ENCODE results near the gene SUCLG2.

SUCLG2 gene

GRCh38 chr3:67400476-67400875, 253.9 kb downstream of the SUCLG2 start:
- TF ChIP-seq SPI1 (IDR thresholded peaks at IDR 0.05; ENCODE audit: borderline replicate concordance, low read depth): no peak
- no peak for TF ChIP-seq CTCF (IDR thresholded peaks at IDR 0.05; ENCODE audit: insufficient read depth, low read length)
- no peak overlapping the region for H3K4me3 ChIP-seq (replicated peaks; ENCODE audit: insufficient read depth, low read length)
- H3K27me3 ChIP-seq (ENCODE audit: insufficient read depth, poor library complexity, severe bottlenecking): no peaks in the 10 kb centered on the region
- no peak overlapping the region for H3K27ac ChIP-seq (replicated peaks)
- DNase-seq (ENCODE audit: low read depth in 1 of 2, low spot score in 1 of 2): no peak

GRCh38 chr3:67389176-67389575, 265.2 kb downstream of the SUCLG2 start:
- H3K4me3 ChIP-seq (replicated peaks; ENCODE audit: insufficient read depth, low read length): no peak overlapping the region
- H3K27me3 ChIP-seq (ENCODE audit: insufficient read depth, poor library complexity, severe bottlenecking): no peaks in the 10 kb centered on the region
- peak in 1 of 2 experiments; percentile 51 for DNase-seq (ENCODE audit: low read depth in 1 of 2, low spot score in 1 of 2)
- H3K27ac ChIP-seq (replicated peaks): no peak overlapping the region
- TF ChIP-seq POLR2AphosphoS5 (IDR thresholded peaks at IDR 0.05; ENCODE audit: low read depth) (peak; percentile 54; the same call in 1 of the 2 replicates), SPI1 (IDR thresholded peaks at IDR 0.05; ENCODE audit: borderline replicate concordance, low read depth) (no peak; the same call in 1 of the 2 replicates)

GRCh38 chr3:67388738-67389137, 265.7 kb downstream of the SUCLG2 start:
- Histone ChIP-seq H3K27ac (replicated peaks) (no peak overlapping the region), H3K27me3 (ENCODE audit: insufficient read depth, poor library complexity, severe bottlenecking) (no peaks in the 10 kb centered on the region), H3K4me3 (replicated peaks; ENCODE audit: insufficient read depth, low read length) (no peak overlapping the region)
- no peak for TF ChIP-seq REST (IDR thresholded peaks at IDR 0.05; ENCODE audit: insufficient replicate concordance, low read depth)
- TF ChIP-seq POLR2AphosphoS5 (IDR thresholded peaks at IDR 0.05; ENCODE audit: low read depth): no peak
- no peak for DNase-seq (ENCODE audit: low read depth in 1 of 2, low spot score in 1 of 2)

- no peak for TF ChIP-seq REST (IDR thresholded peaks at IDR 0.05; ENCODE audit: insufficient replicate concordance, low read depth)
- Histone ChIP-seq H3K4me3 (replicated peaks; ENCODE audit: insufficient read depth, low read length) (no peak overlapping the region), H3K27ac (replicated peaks) (no peak overlapping the region), H3K27me3 (ENCODE audit: insufficient read depth, poor library complexity, severe bottlenecking) (no peaks in the 10 kb centered on the region)
- no peak for DNase-seq (ENCODE audit: low read depth in 1 of 2, low spot score in 1 of 2)
Measured at GRCh38 chr3:67386451-67386850, 268.0 kb downstream of the SUCLG2 start.

GRCh38 chr3:67384760-67385397, 269.5 kb downstream of the SUCLG2 start:
- DNase-seq (ENCODE audit: low read depth in 1 of 2, low spot score in 1 of 2): peak; percentile 6 to 63
- H3K4me3 ChIP-seq (replicated peaks; ENCODE audit: insufficient read depth, low read length): no peak overlapping the region

More at GRCh38 chr3:67384760-67385397, 269.5 kb downstream of the SUCLG2 start:
- TF ChIP-seq GABPA (IDR thresholded peaks at IDR 0.05; ENCODE audit: low read depth) (no peak), REST (IDR thresholded peaks at IDR 0.05; ENCODE audit: insufficient replicate concordance, low read depth) (no peak), SPI1 (IDR thresholded peaks at IDR 0.05; ENCODE audit: borderline replicate concordance, low read depth) (no peak), POLR2AphosphoS5 (IDR thresholded peaks at IDR 0.05; ENCODE audit: low read depth) (no peak), CTCF (IDR thresholded peaks at IDR 0.05; ENCODE audit: insufficient read depth, low read length) (peak; percentile 56)
- Histone ChIP-seq H3K27me3 (ENCODE audit: insufficient read depth, poor library complexity, severe bottlenecking) (no peaks in the 10 kb centered on the region), H3K27ac (replicated peaks) (no peak overlapping the region)

All from HL-60 (cell line).